Measurements from ENCODE around the gene NALF2. TPM values are rescaled to one million over a fixed set of nuclear protein-coding genes. Genes with fewer than 3 reads are reported as not detected.

NALF2 gene
- total RNA-seq, 1 donor from 2014 or later, result 2.0 TPM

GRCh38 chrX:69505772-69506616 lies 1.9 kb downstream of the NALF2 start:
- H3K4me1 Mint-ChIP-seq (ENCODE audit: low read depth, unreplicated experiment), result no peaks in the 10 kb centered on the region
- H3K27ac Mint-ChIP-seq (ENCODE audit: unreplicated experiment), result no peak overlapping the region
- Histone ChIP-seq H3K36me3 (ENCODE audit: insufficient read depth, low read length) (no peaks in the 10 kb centered on the region), H3K4me1 (ENCODE audit: insufficient read depth, low read length) (no peaks in the 10 kb centered on the region), H3K4me2 (ENCODE audit: low read length) (no peak overlapping the region), H3K9ac (ENCODE audit: low read length) (no peak overlapping the region), H2AFZ (ENCODE audit: low read depth, low read length) (no peak overlapping the region), H3K9me3 (ENCODE audit: insufficient read depth, low read depth, low read length) (no peaks in the 10 kb centered on the region), H3K79me2 (ENCODE audit: insufficient read depth, low read length) (no peaks in the 10 kb centered on the region), H3K27ac (ENCODE audit: low read depth, low read length) (no peak overlapping the region), H3K4me3 (ENCODE audit: insufficient read depth, low read depth, low read length) (no peak overlapping the region), H3K27me3 (ENCODE audit: insufficient read depth, low read length) (peaks cover 5% of the 10 kb centered on the region), H4K20me1 (ENCODE audit: insufficient read depth, low read length) (no peaks in the 10 kb centered on the region)
- TF ChIP-seq CTCF (IDR thresholded peaks at IDR 0.05; ENCODE audit: insufficient read depth, low read depth, low read length), result no peak
- TF ChIP-seq EZH2 (IDR thresholded peaks at IDR 0.05; ENCODE audit: insufficient read depth, low read length), result peak; percentile 64
- H3K9me3 Mint-ChIP-seq (ENCODE audit: unreplicated experiment), result no peaks in the 10 kb centered on the region
- peak overlapping the region; percentile 79 for H3K4me3 Mint-ChIP-seq (ENCODE audit: unreplicated experiment)
- FAIRE-seq (no peak), DNase-seq (ENCODE audit: low read depth) (no peak)
- H3K36me3 Mint-ChIP-seq (ENCODE audit: low read depth, unreplicated experiment), result no peaks in the 10 kb centered on the region
- H3K27me3 Mint-ChIP-seq (ENCODE audit: low read depth, unreplicated experiment), result peaks cover 6% of the 10 kb centered on the region

- Histone ChIP-seq H3K27me3 (ENCODE audit: insufficient read depth, low read length) (peaks cover 5% of the 10 kb centered on the region), H3K9me3 (ENCODE audit: insufficient read depth, low read depth, low read length) (no peaks in the 10 kb centered on the region), H3K4me1 (ENCODE audit: insufficient read depth, low read length) (no peaks in the 10 kb centered on the region), H4K20me1 (ENCODE audit: insufficient read depth, low read length) (no peaks in the 10 kb centered on the region), H3K36me3 (ENCODE audit: insufficient read depth, low read length) (no peaks in the 10 kb centered on the region), H3K79me2 (ENCODE audit: insufficient read depth, low read length) (no peaks in the 10 kb centered on the region), H3K9ac (ENCODE audit: low read length) (no peak overlapping the region), H3K4me2 (ENCODE audit: low read length) (no peak overlapping the region), H2AFZ (ENCODE audit: low read depth, low read length) (no peak overlapping the region), H3K27ac (ENCODE audit: low read depth, low read length) (no peak overlapping the region), H3K4me3 (ENCODE audit: insufficient read depth, low read depth, low read length) (no peak overlapping the region)
- TF ChIP-seq CTCF (IDR thresholded peaks at IDR 0.05; ENCODE audit: insufficient read depth, low read depth, low read length) (no peak), EZH2 (IDR thresholded peaks at IDR 0.05; ENCODE audit: insufficient read depth, low read length) (no peak)
- no peaks in the 10 kb centered on the region for H3K4me1 Mint-ChIP-seq (ENCODE audit: low read depth, unreplicated experiment)
- H3K27me3 Mint-ChIP-seq (ENCODE audit: low read depth, unreplicated experiment), result peaks cover 6% of the 10 kb centered on the region
- FAIRE-seq, result no peak
- no peaks in the 10 kb centered on the region for H3K36me3 Mint-ChIP-seq (ENCODE audit: low read depth, unreplicated experiment)
- DNase-seq (ENCODE audit: low read depth), result no peak
- peak overlapping the region; percentile 3 for H3K4me3 Mint-ChIP-seq (ENCODE audit: unreplicated experiment)
- H3K9me3 Mint-ChIP-seq (ENCODE audit: unreplicated experiment), result no peaks in the 10 kb centered on the region
- no peak overlapping the region for H3K27ac Mint-ChIP-seq (ENCODE audit: unreplicated experiment)
Observed at GRCh38 chrX:69506617-69507499, 2.7 kb downstream of the NALF2 start.

Data from astrocyte (in vitro differentiated cells and primary cell).